Measurements from ENCODE around the gene UBAP1L.
"Not testable (repeated sequence)": the region's sequence is repeated elsewhere in the genome, so short reads cannot be mapped to it uniquely, and the experiment has no call there.

UBAP1L gene

DNA sequence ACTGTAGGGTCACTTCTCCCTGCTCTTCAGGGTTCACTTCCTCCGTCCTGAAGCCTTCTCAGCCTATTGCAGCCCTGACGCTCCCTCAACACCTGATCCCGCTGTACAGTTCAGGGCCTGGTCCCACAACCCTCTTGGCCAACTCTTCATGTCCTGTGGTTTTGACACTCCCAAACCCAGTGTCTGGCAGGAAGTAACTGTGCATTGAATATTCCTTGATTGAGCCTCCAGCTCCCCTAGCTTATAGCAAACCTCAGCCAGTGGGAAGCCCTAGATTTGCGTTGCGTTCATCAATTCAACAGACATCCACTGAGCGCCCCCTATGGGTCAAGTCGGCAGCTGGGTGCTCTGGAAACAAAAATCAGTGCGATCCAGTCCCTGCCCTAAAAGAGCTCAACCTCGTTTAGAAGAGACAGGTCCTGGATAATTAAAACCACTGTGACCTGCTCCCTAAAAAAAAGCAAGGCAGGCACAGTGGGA is 13.5 kb downstream of the UBAP1L start:
- DNase-seq (ENCODE audit: extremely low spot score, insufficient read length, low read depth) (peak; percentile 47), FAIRE-seq (peak; percentile 21)

DNA sequence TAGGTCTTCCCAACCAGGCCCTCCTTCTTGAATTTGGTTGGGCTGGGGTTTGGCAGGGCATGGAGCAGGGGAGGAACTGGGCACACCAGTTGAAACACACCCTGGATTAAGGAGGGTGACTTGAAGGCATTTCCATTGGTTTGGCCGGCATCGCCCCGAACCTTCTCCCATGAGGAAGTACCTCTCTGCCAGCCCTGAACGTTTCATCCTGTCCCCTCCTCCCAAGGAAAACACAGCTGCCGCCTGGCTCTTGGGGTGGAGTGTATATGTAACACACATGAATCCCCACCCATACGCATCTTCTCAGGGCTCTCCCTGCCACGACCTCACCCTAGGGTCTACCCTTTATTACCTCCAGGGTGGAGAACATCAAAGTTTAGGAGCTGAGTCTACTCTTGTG is 14.6 kb downstream of the UBAP1L start:
- DNase-seq (ENCODE audit: extremely low spot score, insufficient read length, low read depth) (no peak), FAIRE-seq (no peak)

DNA sequence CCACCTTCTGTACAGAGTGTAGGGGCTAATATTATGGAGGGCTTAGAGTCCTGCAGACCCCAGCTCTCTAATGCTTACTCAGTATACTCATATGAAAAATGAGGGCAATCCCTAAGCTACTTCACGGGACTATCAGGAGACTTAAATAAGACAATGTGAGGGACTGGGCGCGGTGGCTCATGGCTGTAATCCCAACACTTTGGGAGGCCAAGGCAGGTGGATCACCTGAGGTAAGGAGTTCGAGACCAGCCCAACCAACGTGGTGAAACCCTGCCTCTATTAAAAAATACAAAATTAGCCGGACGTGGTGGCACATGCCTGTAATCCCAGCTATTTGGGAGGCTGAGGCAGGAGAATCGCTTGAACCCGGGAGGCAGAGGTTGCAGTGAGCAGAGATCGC is 15.2 kb downstream of the UBAP1L start:
- not testable (repeated sequence) for DNase-seq (ENCODE audit: extremely low spot score, insufficient read length, low read depth); FAIRE-seq

DNA sequence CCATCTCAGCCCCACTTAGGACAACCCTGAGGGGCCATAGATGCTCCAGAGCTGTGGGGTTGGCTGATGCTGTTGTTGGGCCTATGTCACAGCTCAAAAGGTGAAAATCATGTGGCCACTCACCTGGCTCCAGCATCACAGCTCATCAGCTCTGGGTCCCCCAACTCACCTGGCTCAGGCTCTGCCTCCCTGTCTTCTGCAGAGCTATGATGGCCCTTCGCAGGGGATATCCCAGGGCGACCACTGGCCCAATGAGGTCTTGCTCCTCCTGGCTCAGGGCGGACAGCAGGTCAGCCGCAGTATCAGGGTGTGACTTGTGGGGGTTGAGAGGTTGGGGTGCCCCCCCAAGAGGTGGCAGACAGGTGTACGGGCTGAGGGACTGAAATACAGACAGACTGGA is 15.7 kb downstream of the UBAP1L start:
- FAIRE-seq (no peak), DNase-seq (ENCODE audit: extremely low spot score, insufficient read length, low read depth) (no peak)

DNA sequence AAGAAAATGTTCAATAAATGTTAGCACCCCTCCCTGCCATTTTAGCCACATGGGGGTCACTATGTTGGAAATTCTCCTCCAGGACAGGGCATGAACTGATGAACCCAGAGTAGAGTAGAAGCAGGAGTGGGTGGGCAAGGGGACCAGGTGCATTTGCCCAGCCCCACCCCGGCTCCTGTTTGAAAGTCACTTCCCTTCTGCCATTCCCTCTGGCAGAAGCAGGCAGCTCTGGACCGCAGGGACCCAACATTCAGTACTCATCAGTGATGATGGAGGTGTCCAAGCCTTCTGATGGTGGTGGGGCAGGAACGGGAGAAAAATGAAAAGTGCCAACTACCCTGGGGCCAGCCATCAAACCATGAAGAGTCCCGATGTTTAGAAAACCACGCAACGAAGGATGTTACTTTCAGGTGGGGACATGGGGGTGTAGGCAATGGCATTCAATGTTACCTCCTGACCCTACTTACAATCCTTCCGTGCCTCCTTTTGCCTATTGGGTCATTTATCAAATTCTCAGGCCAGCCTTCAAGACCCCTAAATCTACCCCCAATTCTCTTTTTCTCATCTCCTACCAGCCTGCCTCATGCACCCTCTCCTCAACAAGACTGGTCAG is 17.2 kb downstream of the UBAP1L start:
- FAIRE-seq (no peak), DNase-seq (ENCODE audit: extremely low spot score, insufficient read length, low read depth) (no peak)

DNA sequence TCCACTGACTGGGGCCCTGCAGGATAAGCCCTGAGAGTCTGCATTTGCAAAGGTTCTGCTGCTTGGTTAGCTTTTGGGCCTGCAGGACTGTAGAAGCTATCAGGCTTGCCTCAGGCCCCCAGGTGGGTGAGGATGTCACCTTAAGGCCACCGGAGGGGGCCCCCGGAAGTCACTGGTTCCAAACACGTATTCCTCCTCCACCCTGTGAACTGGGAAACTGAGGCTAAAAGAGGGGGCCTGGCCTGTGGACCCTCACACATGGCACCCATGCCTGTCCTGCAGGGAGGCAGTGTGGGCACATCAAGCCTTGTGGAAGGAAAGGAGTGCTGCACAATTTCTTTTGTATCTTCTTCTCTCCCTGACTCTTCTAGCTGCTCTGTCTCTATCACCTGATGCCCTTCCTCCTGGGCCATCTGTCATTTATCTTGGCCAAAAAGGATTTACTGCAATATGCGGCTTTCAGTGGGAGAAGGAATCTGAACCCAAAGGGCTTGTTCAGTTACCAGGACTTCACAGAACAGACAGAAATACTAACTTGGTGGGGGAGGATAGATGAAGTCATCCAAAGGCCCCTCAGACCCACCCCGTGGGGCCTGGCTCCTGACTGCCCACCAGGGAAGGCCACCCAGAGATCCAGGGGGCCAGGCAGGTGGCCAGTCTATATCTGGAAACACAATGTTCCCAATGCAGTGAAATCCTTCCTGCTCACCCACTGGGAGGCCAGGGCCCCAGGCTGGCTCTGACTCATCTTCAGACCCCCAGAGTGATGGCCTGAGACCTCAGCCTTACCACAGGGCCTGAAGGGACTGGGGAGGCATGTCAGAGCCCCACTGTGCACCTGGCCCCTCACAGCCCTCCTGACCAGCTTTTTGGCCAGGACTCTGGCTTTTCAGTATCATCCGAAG is 18.3 kb downstream of the UBAP1L start:
- DNase-seq (ENCODE audit: extremely low spot score, insufficient read length, low read depth), result no peak
- no peak for FAIRE-seq

DNA sequence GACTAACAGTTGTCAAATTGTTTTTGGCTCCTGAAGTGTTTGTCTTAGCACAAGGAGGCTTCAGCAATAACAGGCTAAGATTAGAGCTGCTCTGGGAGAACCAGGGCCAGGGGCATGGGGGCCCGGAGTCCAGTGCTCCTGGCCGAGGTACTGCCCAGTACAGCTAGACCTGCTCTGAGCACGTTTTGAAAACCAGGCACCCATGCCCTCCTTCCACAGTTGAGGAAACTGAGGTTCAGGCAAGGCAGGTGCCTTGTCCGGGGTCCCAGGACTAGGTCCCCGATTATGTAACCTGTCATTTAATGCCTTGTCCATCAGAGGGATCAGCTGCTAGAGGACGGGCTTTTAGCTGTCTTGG is 19.3 kb downstream of the UBAP1L start:
- no peak for FAIRE-seq

DNA sequence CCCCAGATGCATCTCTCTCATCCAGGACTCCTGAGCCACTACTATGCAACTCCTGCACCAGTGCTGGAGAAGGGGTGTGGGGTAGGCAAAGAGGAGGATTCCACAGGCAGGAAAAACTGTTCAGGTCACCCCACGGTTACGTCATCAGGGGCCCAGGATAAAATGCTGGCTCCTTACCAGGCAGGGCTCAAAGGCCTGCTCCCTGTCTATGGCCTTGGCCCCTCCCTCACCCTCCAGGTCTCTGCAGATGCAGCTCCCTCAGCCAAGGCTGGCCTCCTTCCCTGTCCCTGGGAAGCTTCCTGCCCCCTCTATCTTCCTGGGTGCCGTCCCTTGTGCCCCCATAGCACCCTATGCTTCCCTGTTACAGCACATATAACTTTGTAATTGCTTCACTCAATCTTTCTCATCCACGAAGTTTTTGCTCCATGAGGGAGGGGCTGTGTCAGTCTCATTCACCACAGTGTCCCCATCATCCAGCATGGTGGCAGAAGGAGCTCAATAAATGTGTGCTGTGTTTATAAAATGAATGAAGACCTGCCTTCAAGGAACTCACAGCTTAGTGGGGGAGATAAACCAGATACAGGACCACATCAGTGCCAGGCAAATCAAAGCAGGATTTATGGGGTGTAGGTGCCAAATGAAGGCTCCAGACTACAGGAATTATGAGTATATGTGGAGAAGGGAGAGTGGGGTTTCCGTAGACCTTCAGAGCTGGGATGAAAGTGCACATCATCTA is 19.8 kb downstream of the UBAP1L start:
- FAIRE-seq, result no peak
- DNase-seq (ENCODE audit: extremely low spot score, insufficient read length, low read depth), result no peak

More for the DNA sequence above, 19.3 kb downstream of the UBAP1L start:
- DNase-seq (ENCODE audit: extremely low spot score, insufficient read length, low read depth), result no peak

DNA sequence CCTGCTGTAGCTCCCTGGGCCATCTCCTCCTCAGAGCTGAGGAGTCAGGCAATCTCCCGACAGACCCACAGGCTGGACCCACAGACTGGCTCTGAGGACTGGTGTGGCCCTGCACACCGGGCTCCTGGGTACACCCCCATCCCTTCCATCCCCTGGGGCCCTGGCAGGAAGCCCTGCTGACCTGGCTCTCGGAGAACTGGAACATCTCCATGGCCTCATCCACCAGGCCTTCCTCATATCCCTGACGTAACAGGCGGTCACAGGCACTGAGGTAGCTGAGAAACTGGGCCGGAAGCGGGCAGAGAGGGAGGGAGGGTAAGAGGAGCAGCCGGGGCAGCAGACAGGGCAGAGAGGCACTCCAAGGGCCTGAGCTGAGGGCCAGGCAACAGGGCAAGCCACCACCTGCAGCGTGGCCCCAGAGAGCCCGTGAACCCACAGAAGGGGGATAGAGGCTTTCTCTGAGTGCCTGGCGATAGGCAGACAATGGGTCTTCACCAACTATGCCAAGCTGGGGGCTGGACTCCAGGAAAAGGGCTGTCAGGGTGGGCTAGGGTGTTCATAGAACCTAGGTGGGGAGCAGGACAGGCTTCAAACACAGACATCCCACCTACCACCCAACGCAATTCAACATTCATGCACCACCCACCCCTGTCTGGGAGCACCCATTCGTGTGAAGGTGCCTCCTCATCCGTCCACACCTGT is 20.6 kb downstream of the UBAP1L start:
- FAIRE-seq (no peak), DNase-seq (ENCODE audit: extremely low spot score, insufficient read length, low read depth) (no peak)

DNA sequence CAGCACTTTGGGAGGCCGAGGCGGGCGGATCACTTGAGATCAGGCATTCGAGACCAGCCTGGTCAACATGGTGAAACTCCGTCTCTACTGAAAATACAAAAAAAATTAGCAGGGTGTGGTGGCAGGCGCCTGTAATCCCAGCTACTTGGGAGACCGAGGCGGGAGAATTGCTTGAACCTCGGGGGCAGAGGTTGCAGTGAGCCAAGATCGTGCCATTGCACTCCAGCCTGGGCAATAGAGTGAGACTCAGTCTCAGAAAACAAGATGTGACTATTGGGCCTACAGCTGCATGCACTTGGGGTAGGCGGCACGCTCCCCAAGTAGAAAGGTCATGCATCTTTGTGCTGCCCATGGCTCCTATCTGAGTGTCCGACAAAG is 21.2 kb downstream of the UBAP1L start:
- not testable (repeated sequence) for DNase-seq (ENCODE audit: extremely low spot score, insufficient read length, low read depth); FAIRE-seq

DNA sequence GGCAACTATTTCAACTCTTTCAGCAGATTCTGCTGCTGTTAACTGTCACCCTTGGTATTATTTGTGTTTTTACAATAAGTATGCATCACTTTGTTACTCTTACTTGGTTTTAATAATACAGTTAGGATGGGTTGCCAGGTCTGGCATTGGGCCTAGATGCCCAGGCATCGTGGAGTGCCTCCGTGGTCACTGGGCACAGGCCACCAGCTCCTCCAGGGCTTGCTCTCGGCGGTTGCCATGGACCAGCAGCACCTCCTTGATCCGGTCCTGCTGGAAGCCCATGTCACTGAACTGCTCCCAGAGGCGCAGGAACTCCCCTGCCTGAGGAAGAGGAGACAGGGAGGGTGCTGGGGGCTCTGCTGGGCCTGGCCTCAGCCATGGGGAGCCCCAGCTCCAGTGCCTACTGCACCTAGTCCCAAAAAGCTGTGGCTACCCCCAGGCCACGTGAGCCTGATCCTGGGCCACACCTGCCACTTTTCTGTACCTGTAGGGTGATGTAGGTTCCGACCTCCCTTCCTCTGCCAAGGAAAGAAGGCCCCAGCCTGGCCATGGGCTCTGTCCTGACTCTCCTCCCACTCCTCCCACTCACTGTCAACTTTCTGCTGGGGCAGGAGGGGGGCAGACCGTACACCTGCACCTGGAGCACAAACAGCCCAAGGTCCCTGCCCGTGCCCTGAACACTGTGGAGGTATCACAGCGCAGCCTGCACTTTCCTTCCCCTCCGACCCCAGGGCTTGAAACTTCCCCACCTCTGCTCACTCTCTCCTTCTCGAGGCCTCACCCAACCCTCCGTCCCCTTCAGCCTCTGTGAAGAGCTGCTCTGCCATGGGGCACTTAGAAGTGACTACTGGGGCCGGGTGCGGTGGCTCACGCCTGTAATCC is 21.8 kb downstream of the UBAP1L start:
- DNase-seq (ENCODE audit: extremely low spot score, insufficient read length, low read depth) (no peak), FAIRE-seq (no peak)

DNA sequence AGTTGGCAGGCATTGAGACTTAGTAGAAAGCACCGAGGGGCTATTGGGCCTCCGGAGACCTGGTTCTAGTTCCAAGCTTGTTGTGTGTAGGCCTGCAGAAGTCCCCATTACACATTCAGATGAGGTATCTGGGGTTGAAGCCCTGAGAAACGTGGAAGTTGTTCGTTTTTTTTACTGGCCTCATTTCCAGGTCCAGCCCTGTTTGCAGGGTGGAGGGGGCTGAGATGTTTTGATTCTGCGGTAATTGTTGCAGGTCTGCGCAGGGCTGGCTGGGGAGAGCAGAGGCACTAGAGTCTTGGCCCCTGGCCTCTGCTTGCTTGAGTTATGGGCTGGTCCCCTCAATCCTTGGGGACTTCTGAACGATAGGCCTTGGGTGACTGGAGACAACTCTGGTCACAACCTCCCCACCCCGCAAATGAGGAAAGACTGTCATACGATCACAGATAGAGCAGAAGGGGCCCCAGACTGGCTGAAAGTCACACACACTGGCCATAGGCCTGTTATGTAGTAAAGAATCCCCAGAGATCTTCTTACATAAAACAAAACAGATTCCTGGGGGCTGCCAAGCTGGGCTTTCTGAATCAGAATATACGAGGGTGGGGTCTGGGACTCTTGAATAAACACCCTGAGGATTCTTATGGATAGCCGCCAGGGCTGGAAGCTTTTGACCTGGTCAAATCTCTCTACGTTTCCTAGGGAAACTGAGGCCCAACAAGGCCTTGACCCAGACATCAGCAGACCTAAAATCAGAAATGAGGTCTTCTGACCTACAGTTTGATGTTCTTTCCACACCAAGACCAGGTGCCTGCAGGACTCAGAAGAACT is 22.8 kb downstream of the UBAP1L start:
- DNase-seq (ENCODE audit: extremely low spot score, insufficient read length, low read depth), result no peak
- no peak for FAIRE-seq

DNA sequence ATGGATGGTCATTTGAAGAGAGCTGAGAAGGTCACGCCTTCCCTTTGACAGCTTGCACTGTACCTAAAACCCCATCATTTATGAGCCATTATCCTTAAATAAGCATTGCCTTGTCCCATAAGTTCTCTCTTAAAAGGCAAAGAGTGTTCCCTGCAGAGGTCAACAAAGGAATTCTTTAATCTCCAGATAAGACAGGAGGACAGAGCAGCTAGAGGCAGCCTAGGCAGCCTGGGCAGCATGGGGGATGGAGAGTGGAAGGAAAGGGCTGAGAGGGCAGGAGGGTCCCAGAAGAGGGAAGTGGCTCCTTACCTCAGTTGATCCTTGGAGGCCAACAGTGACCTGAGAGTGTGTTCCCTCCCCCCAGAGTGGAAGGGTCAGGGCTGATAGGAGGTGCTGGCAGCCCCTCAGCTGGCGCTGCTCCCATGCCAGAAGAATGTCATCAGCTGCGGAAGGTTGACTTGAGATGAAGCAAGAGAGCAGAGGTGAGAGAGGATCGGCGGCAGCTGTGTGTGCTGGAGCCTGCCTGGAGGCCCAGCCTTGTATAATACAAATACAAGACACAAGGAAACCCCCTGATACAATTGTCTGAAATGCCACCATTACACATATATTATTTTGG is 25.7 kb downstream of the UBAP1L start:
- DNase-seq (ENCODE audit: extremely low spot score, insufficient read length, low read depth) (no peak), FAIRE-seq (no peak)

DNA sequence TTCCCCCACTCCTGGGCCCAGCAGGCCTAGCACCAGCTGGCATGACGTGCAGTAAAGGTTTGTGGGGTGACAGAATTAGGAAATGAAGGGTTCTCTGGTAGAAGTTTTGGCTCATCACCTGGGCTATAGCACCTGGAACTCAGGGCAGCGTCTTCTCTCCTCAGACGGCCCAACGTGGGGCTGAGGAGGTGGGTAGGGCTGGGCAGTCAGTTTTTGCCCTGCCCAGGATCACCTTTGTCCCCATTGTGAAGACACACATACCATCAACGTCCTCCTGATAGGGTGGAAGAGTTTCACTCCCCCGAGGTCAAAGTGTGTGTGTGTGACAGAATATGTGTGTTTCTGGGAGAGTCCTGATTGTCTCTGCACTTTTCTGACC is 26.4 kb downstream of the UBAP1L start:
- no peak for FAIRE-seq
- no peak for DNase-seq (ENCODE audit: extremely low spot score, insufficient read length, low read depth)

DNA sequence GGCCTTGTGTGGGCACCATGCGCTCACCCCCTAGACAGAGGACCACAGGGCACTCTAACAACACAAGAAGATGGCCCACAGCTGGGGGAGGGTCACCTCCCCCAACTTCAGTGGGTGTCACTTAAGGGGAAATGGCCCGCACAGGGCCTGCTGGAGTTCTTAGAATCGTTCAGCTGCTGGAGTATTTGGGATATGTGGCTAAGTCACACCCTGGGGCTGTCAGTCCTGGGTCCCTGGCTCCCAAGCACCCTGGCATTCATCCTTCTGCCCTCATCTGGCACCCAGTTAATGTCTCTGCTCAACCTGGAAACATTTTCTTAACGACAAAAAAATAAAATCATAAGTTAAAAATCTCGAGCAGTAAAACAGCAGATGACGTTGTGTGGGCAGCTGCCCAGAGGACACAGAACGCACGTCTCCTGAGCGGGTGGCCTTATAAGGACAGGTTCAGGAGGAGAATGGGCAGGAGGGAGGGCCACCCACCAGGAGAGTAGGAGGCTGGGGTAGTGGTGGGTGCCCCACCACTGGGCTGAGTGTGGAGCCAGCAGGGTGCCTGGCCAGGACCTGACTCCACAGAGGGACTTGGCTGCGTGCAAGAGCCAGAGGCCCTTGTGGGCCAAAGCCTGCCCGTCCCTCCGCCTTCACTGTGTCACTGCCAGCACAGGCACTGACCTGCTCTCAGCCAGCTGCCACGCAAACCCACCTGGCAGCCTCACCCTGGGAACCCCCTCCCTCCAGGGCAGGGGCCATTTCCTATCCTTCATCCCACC is 26.9 kb downstream of the UBAP1L start:
- FAIRE-seq, result no peak
- no peak for DNase-seq (ENCODE audit: extremely low spot score, insufficient read length, low read depth)

DNA sequence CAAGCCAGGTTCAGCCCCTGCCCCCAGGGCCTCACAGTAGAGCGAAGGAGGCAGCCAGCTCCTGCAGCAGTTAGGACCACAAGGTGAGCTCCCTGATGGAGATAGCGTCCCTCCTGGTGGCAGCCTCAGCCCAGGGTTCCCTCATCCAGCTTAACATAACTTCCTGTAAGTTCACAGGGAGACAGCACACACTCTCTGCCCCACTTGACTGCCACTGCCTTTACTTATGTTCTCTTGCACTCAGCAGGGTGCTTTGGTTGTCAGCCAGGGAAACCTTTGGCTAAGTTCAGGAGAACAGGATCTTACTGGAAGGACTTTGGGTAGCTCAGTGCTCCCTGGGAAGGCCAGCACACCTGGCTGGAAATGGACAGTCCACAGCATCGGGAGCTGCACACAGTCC is 27.6 kb downstream of the UBAP1L start:
- FAIRE-seq (no peak), DNase-seq (ENCODE audit: extremely low spot score, insufficient read length, low read depth) (no peak)

DNA sequence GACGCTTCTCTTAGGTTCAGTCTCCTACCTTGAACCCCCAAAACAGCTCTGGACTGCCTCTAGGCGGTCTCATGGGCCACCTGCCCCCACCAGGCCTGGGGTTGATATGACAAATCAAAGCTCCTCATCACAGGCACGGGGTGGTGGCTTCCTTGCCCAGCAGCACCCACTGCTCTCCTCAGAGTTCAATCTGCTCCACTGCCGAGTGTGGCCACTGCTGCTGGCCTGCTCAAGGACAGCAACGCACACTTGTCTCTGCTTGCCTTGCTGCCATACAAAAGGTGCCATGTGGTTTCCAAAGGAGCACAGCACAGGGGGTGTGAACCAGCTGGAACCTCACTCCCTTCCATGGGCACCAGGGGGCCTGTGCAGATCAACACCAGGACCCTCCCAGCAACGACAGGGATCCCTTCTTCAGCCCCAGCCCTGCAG is 28.3 kb downstream of the UBAP1L start:
- no peak for FAIRE-seq
- DNase-seq (ENCODE audit: extremely low spot score, insufficient read length, low read depth), result no peak
